HEK293T (cell line): Measurements from ENCODE around the gene STPG4.

Experiments used
- CTCF ChIA-PET: fragments of 350-600 bp; formaldehyde crosslinking; extraction: SDS; loops from one replicate; lab custom pipeline; 2021; ENCODE audit warnings: antibody characterized with exemption, inconsistent platforms; lab: Yijun Ruan, JAX
- POLR2A ChIA-PET: fragments of 350-600 bp; formaldehyde crosslinking; extraction: SDS; loops from one replicate; lab custom pipeline; 2020; ENCODE audit warnings: antibody characterized with exemption, inconsistent platforms; lab: Yijun Ruan, JAX
- DNase-seq: peaks from one replicate; pipeline ENCODE4 v3.0.0; 2012; ENCODE audit warnings: mixed read lengths; ENCODE audit errors: extremely low spot score
- ARNT ChIP-seq: fragments of 450-650 bp; IDR thresholded peaks from 2 replicates; pipeline ENCODE4 v1.6.1; 2017; ENCODE audit warnings: mild to moderate bottlenecking
- BHLHE40 ChIP-seq: fragments of 450-650 bp; IDR thresholded peaks from 2 replicates; pipeline ENCODE4 v1.6.1; 2016; ENCODE audit warnings: mild to moderate bottlenecking, moderate library complexity, borderline replicate concordance
- CTBP1 ChIP-seq: fragments of 450-650 bp; IDR thresholded peaks from 2 replicates; pipeline ENCODE4 v1.6.1; 2016; ENCODE audit warnings: borderline replicate concordance
- ELF4 ChIP-seq: fragments of 450-650 bp; IDR thresholded peaks from 2 replicates; pipeline ENCODE4 v1.6.1; 2017; ENCODE audit warnings: antibody characterized with exemption
- FOXA1 ChIP-seq: fragments of 450-650 bp; IDR thresholded peaks from 2 replicates; pipeline ENCODE4 v1.6.1; 2016; ENCODE audit warnings: mild to moderate bottlenecking
- FOXK2 ChIP-seq: fragments of 450-650 bp; IDR thresholded peaks from 2 replicates; pipeline ENCODE4 v1.6.1; 2016; ENCODE audit warnings: mild to moderate bottlenecking
- FOXM1 ChIP-seq: fragments of 450-650 bp; IDR thresholded peaks from 2 replicates; pipeline ENCODE4 v1.6.1; 2017; ENCODE audit warnings: mild to moderate bottlenecking, borderline replicate concordance
- HDGF ChIP-seq: fragments of 450-650 bp; IDR thresholded peaks from 2 replicates; pipeline ENCODE4 v1.6.1; 2017; ENCODE audit warnings: antibody characterized with exemption, borderline replicate concordance
- L3MBTL2 ChIP-seq: fragments of 450-650 bp; conservative IDR thresholded peaks from 2 replicates; pipeline ENCODE4 v1.6.1; 2016; ENCODE audit warnings: mild to moderate bottlenecking
- LEF1 ChIP-seq: fragments of 450-650 bp; IDR thresholded peaks from 2 replicates; pipeline ENCODE4 v1.6.1; 2017; ENCODE audit warnings: mild to moderate bottlenecking, borderline replicate concordance
- NFRKB ChIP-seq: fragments of 450-650 bp; IDR thresholded peaks from 2 replicates; pipeline ENCODE4 v1.6.1; 2016; ENCODE audit warnings: mild to moderate bottlenecking, moderate library complexity
- PKNOX1 ChIP-seq: fragments of 450-650 bp; IDR thresholded peaks from 2 replicates; pipeline ENCODE4 v1.6.1; 2016
- SP1 ChIP-seq: fragments of 450-650 bp; IDR thresholded peaks from 2 replicates; pipeline ENCODE4 v1.6.1; 2017
- SUZ12 ChIP-seq: fragments of 450-650 bp; IDR thresholded peaks from 2 replicates; pipeline ENCODE4 v1.6.1; 2016; ENCODE audit warnings: mild to moderate bottlenecking
- TARDBP ChIP-seq: fragments of 450-650 bp; IDR thresholded peaks from 2 replicates; pipeline ENCODE4 v1.6.1; 2016
- ZNF384 ChIP-seq: fragments of 450-650 bp; IDR thresholded peaks from 2 replicates; pipeline ENCODE4 v1.6.1; 2016

Gene STPG4

GRCh38 chr2:47093626-47094025 lies 61.5 kb downstream of the STPG4 start:
- DNase-seq: no peak
- CTCF ChIA-PET: no interaction called here
- POLR2A ChIA-PET: no interaction called here
- TF ChIP-seq ELF4 (no peak), HDGF (no peak), SUZ12 (no peak)

- ChIA-PET POLR2A (no interaction called here), CTCF (no interaction called here)
- no peak for TF ChIP-seq NFRKB
- no peak for TF ChIP-seq FOXA1
- no peak for TF ChIP-seq PKNOX1
- no peak for TF ChIP-seq LEF1
- TF ChIP-seq SUZ12: no peak
- no peak for TF ChIP-seq ELF4
- TF ChIP-seq SP1: no peak
- TF ChIP-seq ARNT: no peak
- no peak for TF ChIP-seq CTBP1
- no peak for TF ChIP-seq TARDBP
- no peak for TF ChIP-seq BHLHE40
- no peak for TF ChIP-seq FOXK2
- no peak for TF ChIP-seq L3MBTL2
- no peak for TF ChIP-seq FOXM1
- TF ChIP-seq ZNF384: no peak
- no peak for TF ChIP-seq HDGF
- no peak for DNase-seq
Measured at GRCh38 chr2:47092465-47092864, 62.6 kb downstream of the STPG4 start.

- TF ChIP-seq BHLHE40: no peak
- no peak for TF ChIP-seq ZNF384
- no peak for TF ChIP-seq SP1
- TF ChIP-seq FOXM1: no peak
- TF ChIP-seq NFRKB: no peak
- TF ChIP-seq ELF4: no peak
- no peak for TF ChIP-seq SUZ12
- no peak for TF ChIP-seq HDGF
- TF ChIP-seq FOXA1: no peak
- no peak for TF ChIP-seq TARDBP
- TF ChIP-seq CTBP1: no peak
- no peak for TF ChIP-seq PKNOX1
- TF ChIP-seq LEF1: no peak
- ChIA-PET CTCF (interaction anchor here (0.6 kb wide), 1 partner anchor 17 kb away, joined by 3 read pairs; no protein-coding TSS in a partner anchor), POLR2A (no interaction called here)
- DNase-seq: no peak
Measured at GRCh38 chr2:47091118-47091517, 64.0 kb downstream of the STPG4 start.

- POLR2A ChIA-PET: no interaction called here
- CTCF ChIA-PET: interaction anchor here (0.9 to 1.0 kb wide), 2 partner anchors 183 to 299 kb away, joined by 3 read pairs; no protein-coding TSS in a partner anchor
- TF ChIP-seq ELF4 (no peak), CTBP1 (no peak), ARNT (no peak), L3MBTL2 (no peak), LEF1 (no peak), TARDBP (no peak), PKNOX1 (no peak), FOXM1 (no peak), FOXA1 (no peak), NFRKB (no peak), BHLHE40 (no peak), SP1 (no peak), HDGF (no peak)
- no peak for DNase-seq
Measured at GRCh38 chr2:47089083-47089464, 66.0 kb downstream of the STPG4 start.

- ChIA-PET POLR2A (no interaction called here), CTCF (interaction anchor here (0.9 to 1.0 kb wide), 2 partner anchors 183 to 300 kb away, joined by 3 read pairs; no protein-coding TSS in a partner anchor)
- TF ChIP-seq LEF1: no peak
- TF ChIP-seq SUZ12: no peak
- DNase-seq: no peak
Measured at GRCh38 chr2:47088371-47089082, 66.6 kb downstream of the STPG4 start.

- ChIA-PET CTCF (no interaction called here), POLR2A (no interaction called here)
Measured at GRCh38 chr2:47087051-47087450, 68.1 kb downstream of the STPG4 start.

GRCh38 chr2:47086571-47086970 lies 68.5 kb downstream of the STPG4 start:
- CTCF ChIA-PET: no interaction called here
- DNase-seq: no peak
- TF ChIP-seq BHLHE40 (no peak), ELF4 (no peak), HDGF (no peak), SP1 (no peak), TARDBP (no peak), CTBP1 (no peak), SUZ12 (no peak), NFRKB (no peak), FOXA1 (no peak), ARNT (no peak), ZNF384 (no peak), PKNOX1 (no peak), L3MBTL2 (no peak), FOXK2 (no peak)
- POLR2A ChIA-PET: interaction anchor here (0.9 kb wide), 1 partner anchor 15 kb away, joined by 3 read pairs; no protein-coding TSS in a partner anchor

More at GRCh38 chr2:47087051-47087450, 68.1 kb downstream of the STPG4 start:
- no peak for DNase-seq
- TF ChIP-seq L3MBTL2 (no peak), BHLHE40 (no peak), SUZ12 (no peak), NFRKB (no peak), FOXA1 (no peak)
